ENCODE results near the gene SPSB1.

DNA sequence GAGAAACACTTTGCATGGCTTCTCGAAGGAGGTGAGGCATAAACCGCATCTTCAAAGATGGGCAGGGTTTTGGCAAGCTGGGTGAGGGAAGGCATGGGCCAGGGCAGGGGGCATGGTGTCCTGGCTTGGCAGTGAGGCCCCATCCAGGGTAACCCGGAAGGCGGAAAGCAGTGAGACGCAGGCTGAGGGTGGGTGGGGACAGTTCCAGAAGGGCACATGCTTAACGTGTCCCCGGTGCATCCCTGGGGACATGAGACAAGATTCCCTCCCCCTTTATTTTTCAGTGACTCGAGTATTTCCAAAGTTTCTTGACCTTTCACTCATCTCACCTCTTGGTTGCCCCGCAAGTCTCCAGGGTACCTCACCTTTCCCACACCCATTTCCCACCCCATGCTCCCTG, 123.8 kb downstream of the SPSB1 start:
- TF ChIP-seq, protein P1, sequence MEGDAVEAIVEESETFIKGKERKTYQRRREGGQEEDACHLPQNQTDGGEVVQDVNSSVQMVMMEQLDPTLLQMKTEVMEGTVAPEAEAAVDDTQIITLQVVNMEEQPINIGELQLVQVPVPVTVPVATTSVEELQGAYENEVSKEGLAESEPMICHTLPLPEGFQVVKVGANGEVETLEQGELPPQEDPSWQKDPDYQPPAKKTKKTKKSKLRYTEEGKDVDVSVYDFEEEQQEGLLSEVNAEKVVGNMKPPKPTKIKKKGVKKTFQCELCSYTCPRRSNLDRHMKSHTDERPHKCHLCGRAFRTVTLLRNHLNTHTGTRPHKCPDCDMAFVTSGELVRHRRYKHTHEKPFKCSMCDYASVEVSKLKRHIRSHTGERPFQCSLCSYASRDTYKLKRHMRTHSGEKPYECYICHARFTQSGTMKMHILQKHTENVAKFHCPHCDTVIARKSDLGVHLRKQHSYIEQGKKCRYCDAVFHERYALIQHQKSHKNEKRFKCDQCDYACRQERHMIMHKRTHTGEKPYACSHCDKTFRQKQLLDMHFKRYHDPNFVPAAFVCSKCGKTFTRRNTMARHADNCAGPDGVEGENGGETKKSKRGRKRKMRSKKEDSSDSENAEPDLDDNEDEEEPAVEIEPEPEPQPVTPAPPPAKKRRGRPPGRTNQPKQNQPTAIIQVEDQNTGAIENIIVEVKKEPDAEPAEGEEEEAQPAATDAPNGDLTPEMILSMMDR (IDR thresholded peaks at IDR 0.05), result no peak
- TF ChIP-seq POLR2A (IDR thresholded peaks at IDR 0.05), result no peak

Data from Peyer's patch (tissue), 4 donors.